GM18526 (cell line): ENCODE data around the gene TSTD1.

Experiments used
- POLR2A ChIP-seq: IDR thresholded peaks from 3 replicates; pipeline ENCODE4 v1.6.1; 2011; ENCODE audit not compliant: insufficient read length; ENCODE audit errors: extremely low read depth

Gene TSTD1

DNA sequence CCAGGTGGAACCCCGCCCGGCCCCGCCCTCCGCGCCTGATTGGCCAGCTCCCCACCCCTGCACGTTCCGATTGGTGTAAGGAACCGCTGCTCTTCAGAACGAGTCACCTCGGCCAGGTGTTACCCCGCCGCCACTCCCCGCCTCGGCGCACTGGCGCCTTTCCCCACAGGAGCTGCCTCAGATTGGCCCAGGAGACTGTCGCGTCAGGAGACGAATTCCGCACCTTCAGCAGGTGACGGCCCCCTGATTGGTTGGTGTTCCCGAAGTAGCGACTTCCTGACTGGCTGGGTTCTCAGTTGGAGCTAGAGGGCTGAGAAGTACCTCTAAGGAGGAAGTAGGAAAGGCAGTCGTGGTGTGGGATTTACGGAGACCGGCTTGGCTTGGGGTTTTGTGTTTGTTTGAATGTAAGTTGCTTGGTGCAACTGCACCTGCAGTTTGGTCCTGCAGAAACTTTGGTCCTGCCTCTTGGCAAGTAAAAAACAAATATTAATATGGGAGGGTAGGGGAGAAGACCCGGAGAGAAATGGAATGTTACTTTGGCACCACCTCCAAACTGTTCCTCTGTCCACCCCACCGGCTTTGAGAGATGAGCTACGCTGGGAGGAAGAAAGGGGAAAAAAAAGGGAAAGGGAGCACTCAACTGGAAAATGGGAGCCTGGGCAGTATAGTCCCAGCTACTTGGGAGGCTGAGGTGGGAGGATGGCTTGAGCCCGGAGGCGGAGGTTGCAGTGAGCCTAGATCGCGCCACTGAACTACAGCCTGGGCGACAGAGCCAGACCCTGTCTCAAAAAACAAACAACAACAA, 17.4 kb downstream of the TSTD1 start:
- peak; percentile 52 for TF ChIP-seq POLR2A

DNA sequence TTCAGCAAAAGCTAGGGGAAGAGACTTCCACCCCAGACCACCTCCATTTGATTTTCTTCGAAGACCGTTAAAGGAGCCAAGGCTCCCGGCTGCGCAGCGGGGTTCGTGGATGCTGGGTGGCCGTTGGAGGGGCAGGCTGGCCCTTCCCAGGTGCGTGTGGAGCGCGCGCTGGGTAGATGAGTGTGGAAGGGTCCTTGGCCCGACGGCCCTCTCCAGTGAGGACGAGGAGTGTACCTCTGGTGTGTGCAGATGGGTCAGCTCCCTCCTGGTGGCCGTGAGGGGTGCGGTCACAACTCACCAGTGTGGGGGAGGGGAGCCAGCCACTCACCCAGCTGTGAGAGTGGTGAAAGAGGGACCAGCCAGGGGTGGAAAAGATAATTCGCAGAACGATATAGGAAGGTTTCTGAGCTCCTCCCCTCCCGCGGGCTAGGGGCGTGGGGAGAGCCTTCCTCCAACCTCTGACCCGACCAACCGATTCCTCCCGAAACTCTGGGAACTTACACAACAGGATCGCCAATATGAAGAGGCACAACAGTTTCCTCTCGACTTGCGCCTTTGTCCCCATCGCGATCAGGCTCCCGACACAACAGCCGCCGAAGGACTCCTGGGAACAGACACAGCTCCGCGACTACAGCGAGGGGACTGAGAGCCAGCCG, 18.1 kb downstream of the TSTD1 start, which contains the start of gene F11R:
F11R (minus strand) TSS at position 644 of the 656 bp plus-strand sequence; CDS start at position 565, 79 bp downstream.
- TF ChIP-seq POLR2A = no peak

DNA sequence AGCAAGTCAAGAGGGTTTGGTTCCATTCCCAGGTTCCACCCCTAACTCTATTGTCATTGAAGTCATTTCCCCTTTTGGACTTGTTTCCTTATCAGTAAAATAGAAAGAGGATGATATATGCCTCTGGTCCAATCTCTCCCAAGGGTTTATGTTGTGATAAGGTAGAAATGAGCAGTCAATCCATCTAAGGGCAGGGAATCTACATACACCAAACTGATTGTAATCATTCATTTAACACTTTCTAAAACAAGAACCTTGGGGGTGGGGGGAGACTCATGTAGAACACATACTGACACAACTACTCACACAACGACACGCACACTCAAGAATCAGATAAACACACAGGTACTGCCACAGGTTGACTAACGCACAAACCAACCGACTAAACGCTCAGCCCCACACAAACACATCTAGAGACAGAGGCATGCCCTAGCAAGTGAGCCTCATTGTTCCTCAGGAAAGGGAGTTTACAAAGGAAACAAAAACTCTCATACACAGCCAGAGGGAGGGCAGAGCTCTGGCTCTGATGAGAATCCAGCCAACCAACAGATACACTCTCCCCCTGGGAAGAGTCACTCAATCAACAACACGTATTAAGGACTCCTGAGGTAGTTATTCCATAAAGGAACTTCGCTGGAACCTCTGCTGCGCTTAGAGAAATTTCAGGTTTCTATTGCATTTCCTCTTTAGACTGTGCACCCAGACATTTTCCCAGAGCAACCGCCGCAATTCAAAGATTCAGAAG, 18.8 kb downstream of the TSTD1 start:
- TF ChIP-seq POLR2A = no peak

- TF ChIP-seq POLR2A = no peak
Observed at GRCh38 chr1:161018631-161018930, 20.2 kb downstream of the TSTD1 start.

DNA sequence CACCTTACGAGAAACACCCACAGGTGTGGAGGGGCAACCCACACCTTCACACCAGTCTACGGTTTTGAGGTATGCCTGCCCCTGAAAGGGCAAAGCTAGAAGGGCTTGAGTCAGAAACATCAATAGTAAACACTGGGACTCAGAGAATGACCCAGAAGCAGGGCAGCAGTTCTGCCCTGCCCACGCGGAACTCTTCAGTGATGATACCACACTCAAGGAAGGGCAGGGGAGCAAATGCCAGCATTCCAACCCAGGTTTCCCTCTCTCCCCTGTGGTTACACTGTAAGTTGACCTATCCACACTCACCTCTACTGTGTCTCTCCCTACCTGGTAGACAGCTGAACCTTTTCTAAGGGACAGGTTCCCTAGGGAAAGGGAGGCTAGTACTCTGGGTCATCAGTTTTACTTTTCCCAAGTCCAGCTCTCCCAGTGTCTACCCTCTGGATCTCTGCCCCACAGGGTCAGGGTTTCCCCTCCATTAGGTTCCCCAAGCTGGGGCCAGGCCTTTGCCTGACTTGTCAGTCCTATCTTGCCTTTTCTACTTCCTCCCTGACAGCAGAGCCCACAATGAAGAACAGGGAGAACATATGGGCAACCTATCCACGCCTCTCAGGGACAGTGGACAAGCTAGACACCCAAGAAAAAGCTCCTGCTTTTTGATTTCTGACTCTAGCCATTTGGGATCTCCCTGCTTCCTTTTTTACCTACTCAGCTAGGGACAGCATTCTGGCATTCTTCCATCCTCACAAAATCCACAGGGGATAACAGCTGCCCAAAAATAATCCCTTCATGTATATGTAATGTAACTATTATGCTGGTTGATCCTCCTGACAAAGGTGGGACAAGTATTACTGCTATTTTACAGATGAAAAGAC, 20.8 kb downstream of the TSTD1 start:
- no peak for TF ChIP-seq POLR2A

DNA sequence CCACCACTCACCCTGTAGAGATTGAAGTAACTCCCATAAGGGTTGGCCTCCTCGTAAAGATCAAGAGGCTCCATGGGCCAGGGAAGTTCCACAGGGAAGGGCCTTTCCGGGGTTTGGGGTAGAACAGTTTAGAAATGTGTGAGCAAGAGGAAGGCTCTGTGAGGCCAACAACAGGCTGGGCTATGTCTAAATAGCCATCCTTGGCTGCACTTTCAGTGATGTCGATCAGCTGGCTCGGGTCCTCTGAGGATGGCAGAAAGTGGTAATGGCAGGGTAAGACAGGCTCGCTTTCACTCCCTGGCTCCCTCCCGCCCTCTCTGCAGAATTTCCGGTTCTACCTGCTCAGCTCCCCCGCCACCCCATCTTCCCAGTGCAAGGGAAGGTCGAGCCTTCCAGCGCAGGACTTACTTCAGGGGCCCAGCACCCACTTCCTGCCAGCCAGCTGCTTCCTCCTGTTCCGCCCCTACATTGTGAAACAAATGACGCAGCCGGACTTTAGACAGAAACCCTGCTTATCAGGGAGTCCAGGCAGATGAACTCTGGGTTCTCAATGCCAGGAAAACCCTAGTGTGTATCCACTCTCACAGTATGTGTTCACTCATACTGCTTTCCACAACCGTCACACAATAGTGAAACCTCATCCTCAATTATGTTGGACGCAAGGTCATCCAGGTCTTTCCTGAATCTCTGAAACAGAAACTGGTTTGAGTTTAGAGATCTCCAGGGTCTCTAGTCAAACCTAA, 25.1 kb downstream of the TSTD1 start:
- peak; percentile 29 for TF ChIP-seq POLR2A

DNA sequence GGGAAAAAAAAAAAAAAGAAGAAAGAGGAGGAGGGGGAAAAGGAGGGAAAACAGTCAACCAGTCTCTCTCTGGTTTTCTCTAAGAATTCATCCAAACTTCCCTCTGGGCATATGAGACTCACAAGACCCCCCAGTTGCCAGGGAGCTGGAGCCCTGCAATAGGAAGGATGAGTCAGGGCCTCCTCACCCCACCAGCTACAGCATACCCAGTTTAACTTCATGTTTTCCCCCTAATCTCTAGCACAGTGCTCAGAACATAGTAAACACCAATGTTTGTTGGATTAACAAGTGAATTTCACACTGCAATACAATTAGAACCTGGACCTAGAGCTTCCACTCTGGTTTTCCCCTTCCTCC, 25.7 kb downstream of the TSTD1 start:
- TF ChIP-seq POLR2A = no peak

- no peak for TF ChIP-seq POLR2A
Observed at GRCh38 chr1:161012420-161012819, 26.3 kb downstream of the TSTD1 start.

DNA sequence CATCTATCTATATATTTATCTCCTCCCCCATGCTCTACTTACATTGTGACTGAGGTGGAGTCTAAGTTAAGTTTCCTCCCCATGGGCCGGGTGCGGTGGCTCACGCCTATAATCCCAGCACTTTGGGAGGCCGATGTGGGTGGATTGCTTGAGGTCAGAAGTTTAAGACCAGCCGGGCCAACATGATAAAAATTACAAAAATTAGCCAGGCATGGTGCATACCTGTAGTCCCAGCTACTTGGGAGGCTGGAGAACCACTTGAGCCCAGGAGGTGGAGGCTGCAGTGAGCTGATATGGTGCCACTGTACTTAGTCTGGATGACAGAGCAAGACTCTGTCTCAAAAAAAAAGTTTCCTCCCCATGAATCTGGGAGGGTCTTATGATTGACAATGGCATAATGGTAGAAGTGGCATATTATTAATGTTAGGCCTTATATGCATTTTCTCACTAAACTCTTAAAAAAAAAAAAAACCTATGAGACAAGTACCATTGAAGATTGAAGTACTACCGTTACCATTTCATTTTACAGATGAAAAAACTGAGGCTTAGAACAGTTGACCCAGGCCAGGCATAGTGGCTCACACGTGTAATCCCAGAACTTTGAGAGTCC, 29.1 kb downstream of the TSTD1 start:
- no peak for TF ChIP-seq POLR2A

DNA sequence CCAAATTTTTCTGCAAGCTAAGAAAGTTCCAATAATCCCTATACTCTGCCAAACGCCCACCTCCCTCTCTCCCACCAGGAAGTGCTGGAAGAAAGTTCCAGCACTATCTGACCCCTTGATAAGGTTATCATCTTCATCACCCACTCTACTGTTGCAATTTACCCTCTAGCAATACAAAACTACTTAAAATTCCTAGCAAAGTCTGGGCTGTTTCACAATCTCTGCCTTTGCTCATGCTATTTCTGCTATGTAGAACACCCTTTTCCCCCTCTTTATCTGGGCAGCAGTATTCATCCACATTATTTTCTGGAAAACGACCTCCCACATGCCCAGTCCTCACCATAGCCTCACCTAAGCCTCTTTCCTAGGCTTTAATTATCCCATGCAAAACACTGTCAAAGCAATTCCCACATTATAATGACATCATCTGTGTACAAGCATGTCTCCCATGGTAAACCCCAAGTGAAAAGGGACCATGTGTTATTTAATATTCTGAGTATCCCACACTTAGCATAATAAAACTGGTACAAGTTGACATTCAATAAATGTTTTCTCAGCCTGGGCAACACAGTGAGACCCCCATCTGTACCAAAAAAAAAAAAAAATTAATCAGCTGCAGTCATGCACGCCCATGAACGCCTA, 29.8 kb downstream of the TSTD1 start:
- TF ChIP-seq POLR2A = no peak

- TF ChIP-seq POLR2A = no peak
Observed at GRCh38 chr1:161007369-161007768, 31.4 kb downstream of the TSTD1 start.

DNA sequence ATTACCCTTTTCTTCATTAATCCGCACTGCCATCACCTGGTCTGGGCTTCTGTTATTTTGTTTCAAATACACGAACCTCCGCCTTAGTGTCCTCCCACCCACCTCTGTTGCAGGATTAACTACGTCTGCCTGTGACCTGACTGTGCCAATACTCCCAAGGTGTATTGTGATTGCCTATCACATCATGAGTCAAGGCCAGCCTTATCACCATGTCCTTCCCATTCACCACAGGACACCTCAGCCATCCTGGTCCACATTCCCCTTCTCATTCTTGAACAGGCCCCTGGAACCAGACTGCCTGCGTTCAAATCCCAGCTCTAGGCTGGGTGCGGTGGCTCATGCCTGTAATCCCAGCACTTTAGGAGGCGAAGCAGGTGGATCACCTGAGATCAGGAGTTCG, 32.2 kb downstream of the TSTD1 start:
- no peak for TF ChIP-seq POLR2A

GRCh38 chr1:161001525-161001924, 37.2 kb downstream of the TSTD1 start:
- TF ChIP-seq POLR2A = no peak

DNA sequence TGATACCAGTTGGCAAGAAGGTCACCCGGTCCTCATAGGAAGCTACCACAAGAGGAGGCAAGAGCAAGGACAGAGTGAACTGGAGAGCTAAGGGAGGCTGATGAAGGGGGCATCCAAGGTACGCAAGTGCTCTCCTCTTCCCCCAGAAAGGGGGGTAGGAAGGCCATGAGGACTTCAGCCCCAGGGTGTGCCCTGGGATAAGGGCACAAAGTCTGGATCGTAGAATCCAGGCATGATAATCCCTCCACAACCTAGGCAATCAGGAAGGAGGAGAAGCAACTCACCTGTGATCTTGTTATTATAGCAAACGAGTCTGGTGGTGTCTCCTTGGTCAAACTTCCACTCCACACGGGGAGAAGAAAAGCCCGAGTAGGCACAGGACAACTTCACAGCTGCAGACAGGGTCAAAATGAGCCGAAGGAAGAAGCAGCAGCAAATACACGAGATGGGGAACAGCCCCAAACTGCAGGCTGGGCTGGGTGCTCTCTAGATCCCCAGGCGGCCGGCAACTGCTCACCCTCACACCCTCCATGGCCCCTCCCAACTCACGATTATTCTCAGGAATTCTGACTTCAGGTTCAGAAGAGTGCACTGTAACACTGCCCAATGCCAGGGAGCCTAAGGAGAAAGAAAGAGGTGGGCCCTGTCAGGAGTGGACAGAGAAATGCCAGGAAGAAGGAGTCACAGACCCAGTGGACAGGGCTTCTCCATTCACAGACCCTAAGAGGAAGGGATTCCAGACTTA, 37.9 kb downstream of the TSTD1 start:
- TF ChIP-seq POLR2A = no peak
